ENCODE data around the gene SDK2. TPM values are rescaled to one million over a fixed set of nuclear protein-coding genes. Genes with fewer than 3 reads are reported as not detected.
A peak's percentile ranks its signal among the peaks of the same experiment; 100 is the strongest.
"Not testable (repeated sequence)": the region's sequence is repeated elsewhere in the genome, so short reads cannot be mapped to it uniquely, and the experiment has no call there.

The SDK2 gene
- polyA plus RNA-seq, 1 donor from 2014 or later = 3.3 TPM

DNA sequence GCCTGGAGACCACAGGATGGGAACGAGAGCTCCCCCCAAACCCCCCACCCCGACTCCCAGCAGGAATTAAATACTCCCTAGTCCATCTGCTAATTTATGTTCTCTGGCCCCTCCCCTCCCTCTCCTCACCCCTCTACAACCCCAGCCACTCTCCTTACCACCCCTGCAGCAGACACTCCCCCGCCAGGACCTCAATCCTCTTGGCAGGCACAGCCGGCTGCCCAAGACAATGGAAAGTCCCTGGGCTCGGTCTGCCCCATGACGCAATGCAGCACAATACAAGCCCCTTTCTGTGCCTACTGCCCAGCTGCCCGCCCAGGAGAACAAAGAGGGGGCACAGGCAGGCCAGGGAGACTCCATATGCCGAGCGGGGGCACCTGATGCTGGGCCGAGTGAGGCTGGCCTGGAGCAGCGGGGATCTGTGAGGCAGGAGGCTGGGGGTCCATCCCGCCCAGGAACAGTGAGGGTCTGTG lies 302.2 kb downstream of the SDK2 start:
- H3K36me3 Mint-ChIP-seq = peaks cover 3% of the 10 kb centered on the region
- peaks cover 3% of the 10 kb centered on the region for H3K27me3 Mint-ChIP-seq
- H3K4me3 Mint-ChIP-seq = no peak overlapping the region
- H3K4me1 Mint-ChIP-seq = peaks cover 0 to 2% (median 0%) of the 10 kb centered on the region in 3 donors
- no peaks in the 10 kb centered on the region for H3K9me3 Mint-ChIP-seq
- no peak overlapping the region for H3K27ac Mint-ChIP-seq

DNA sequence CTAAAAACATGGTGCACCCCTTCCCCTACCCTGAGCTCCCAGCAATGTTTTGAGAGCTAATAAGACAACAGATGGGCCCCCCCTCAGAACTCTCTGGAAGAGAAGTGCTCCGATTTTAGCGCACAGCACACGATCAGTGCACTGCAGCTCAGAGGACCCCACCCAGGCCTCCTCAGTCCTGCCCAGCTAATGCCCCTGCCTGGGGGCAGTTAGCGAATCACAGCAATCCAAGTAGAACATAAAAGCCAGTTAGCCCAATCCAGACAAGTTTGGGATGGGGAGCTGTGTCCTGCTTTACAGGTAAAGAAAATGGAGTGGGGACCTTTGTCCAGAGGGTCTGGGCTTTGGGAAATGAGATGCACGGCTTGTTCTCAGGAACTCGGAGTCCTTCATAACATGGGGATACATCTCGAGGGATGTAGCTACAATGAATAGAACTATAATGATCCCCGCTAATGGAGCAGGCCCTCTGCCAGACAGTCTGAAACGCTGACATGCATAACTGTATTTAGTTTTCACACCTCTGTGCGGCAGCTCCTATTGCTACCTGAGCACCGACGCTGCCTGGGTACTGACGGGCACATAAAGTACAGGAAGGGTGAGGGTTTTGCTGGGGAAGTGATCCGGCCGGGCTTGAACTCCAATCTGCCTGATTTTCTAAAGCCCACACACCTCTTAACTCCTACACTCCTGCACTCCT lies 302.7 kb downstream of the SDK2 start:
- no peaks in the 10 kb centered on the region for H3K9me3 Mint-ChIP-seq
- H3K4me3 Mint-ChIP-seq = no peak overlapping the region
- H3K27ac Mint-ChIP-seq = peak overlapping the region in 1 of 3 donors; percentile 59
- peaks cover 3% of the 10 kb centered on the region for H3K27me3 Mint-ChIP-seq
- peaks cover 3% of the 10 kb centered on the region for H3K36me3 Mint-ChIP-seq
- H3K4me1 Mint-ChIP-seq = peaks cover 0 to 2% (median 0%) of the 10 kb centered on the region in 3 donors

DNA sequence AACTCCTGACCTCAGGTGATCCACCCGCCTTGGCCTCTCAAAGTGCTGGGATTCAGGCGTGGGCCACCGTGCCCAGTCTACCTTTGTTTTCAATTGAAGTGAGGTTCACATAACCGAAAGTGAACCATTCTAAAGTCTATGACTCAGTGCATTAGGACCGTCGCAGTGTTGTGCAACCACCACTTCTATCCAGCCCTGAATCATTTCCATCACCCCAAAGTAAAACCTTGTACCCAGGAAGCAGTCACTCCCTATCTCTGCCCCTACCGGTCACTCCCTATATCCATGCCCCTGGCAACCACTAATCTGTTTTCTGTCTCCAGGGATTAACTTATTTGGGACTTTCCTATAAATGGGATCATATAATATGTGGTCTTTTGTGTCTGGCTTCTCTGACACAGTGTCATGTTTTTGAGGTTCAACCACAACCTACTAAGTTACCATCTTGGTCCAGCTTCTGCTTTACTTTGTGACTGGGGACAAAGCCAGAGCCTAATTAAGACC lies 304.1 kb downstream of the SDK2 start:
- Mint-ChIP-seq H3K36me3 (peaks cover 3% of the 10 kb centered on the region), H3K9me3 (no peaks in the 10 kb centered on the region), H3K4me1 (peaks cover 0 to 2% (median 0%) of the 10 kb centered on the region in 3 donors), H3K27ac (peak overlapping the region in 1 of 3 donors; percentile 31), H3K4me3 (no peak overlapping the region), H3K27me3 (peaks cover 3% of the 10 kb centered on the region)

- no peak overlapping the region for H3K27ac Mint-ChIP-seq
- peaks cover 3% of the 10 kb centered on the region for H3K36me3 Mint-ChIP-seq
- no peaks in the 10 kb centered on the region for H3K9me3 Mint-ChIP-seq
- H3K4me1 Mint-ChIP-seq = peaks cover 0 to 2% (median 0%) of the 10 kb centered on the region in 3 donors
- peak overlapping the region in 1 of 4 donors; percentile 43 for H3K4me3 Mint-ChIP-seq
- peaks cover 3% of the 10 kb centered on the region for H3K27me3 Mint-ChIP-seq
Observed at GRCh38 chr17:73338566-73339197, 305.6 kb downstream of the SDK2 start.

DNA sequence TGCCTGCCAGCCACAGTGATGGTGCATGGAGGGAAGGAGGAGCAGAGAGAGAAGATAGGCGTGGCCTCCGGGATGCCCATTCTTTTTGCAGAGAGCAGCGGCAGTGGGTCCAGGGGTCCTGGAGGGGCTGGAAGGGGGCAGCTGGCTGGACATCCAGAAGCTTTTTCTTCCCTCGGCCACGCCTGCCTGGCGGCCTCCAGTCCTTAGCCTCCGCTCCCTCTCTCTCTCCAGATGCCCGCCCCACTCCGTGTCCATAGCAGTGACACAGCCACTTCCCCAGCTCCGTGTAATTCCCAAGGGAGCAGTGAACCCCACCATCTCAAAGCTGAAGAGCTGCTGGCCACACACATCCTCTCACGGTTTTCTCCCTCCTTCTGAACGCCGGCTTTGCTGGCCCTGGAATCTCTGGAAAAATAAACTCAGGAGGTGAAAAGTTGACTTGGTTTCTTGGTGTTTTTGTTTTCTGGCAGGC lies 306.2 kb downstream of the SDK2 start:
- H3K4me3 Mint-ChIP-seq = no peak overlapping the region
- peaks cover 3% of the 10 kb centered on the region for H3K36me3 Mint-ChIP-seq
- H3K4me1 Mint-ChIP-seq = peaks cover 0 to 2% (median 0%) of the 10 kb centered on the region in 3 donors
- peaks cover 3% of the 10 kb centered on the region for H3K27me3 Mint-ChIP-seq
- H3K27ac Mint-ChIP-seq = peak overlapping the region in 1 of 3 donors; percentile 47
- H3K9me3 Mint-ChIP-seq = no peaks in the 10 kb centered on the region

- peaks cover 0 to 2% (median 0%) of the 10 kb centered on the region in 3 donors for H3K4me1 Mint-ChIP-seq
- no peak overlapping the region for H3K4me3 Mint-ChIP-seq
- H3K27ac Mint-ChIP-seq = no peak overlapping the region
- no peaks in the 10 kb centered on the region for H3K9me3 Mint-ChIP-seq
- peaks cover 3% of the 10 kb centered on the region for H3K36me3 Mint-ChIP-seq
- peaks cover 3% of the 10 kb centered on the region for H3K27me3 Mint-ChIP-seq
Observed at GRCh38 chr17:73337330-73337710, 306.9 kb downstream of the SDK2 start.

- Mint-ChIP-seq H3K27ac (no peak overlapping the region), H3K4me3 (no peak overlapping the region), H3K9me3 (no peaks in the 10 kb centered on the region), H3K36me3 (peaks cover 3% of the 10 kb centered on the region), H3K4me1 (peaks cover 0 to 2% (median 0%) of the 10 kb centered on the region in 3 donors), H3K27me3 (peaks cover 3% of the 10 kb centered on the region)
Observed at GRCh38 chr17:73336408-73337329, 307.6 kb downstream of the SDK2 start.

- no peaks in the 10 kb centered on the region for H3K9me3 Mint-ChIP-seq
- peaks cover 0 to 2% (median 0%) of the 10 kb centered on the region in 3 donors for H3K4me1 Mint-ChIP-seq
- peaks cover 3% of the 10 kb centered on the region for H3K36me3 Mint-ChIP-seq
- H3K27ac Mint-ChIP-seq = no peak overlapping the region
- no peak overlapping the region for H3K4me3 Mint-ChIP-seq
- H3K27me3 Mint-ChIP-seq = peaks cover 3% of the 10 kb centered on the region
Observed at GRCh38 chr17:73335591-73336407, 308.4 kb downstream of the SDK2 start.

DNA sequence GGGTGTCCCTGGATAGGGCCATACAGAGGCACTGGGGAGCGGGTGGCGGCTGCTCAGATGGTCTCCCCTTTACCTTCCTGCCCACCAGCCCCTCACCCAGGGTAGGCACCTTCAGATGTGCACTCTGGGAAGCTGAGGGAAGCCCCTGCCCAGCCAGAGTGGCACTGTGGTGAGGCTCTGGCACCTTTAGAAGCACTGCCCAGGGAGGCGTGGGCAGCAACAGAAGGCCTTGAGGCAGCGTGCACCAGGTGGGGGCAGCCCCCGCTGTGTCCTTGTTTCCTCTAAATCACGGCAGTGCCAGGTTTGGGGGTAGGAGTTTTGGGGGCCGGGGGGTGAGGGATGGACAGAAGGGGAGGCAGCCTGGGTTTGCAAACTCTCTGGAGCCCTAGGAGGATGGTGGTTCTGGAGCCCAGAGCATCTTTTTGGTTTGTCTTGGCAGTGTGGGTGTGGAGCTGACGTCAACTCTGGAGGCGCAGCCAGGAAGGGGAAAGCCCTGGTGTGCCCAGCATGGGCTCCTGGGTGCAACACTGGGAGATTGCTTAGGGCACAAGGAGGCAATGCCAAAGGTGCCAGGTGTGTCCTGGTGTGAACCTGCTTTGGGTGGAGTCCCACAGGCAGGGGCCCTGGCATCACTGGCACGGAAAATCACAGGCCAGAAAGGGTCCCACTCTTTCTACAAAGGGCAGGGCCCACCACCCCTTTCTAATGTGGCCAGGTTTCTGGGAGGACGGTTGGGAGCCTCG lies 309.3 kb downstream of the SDK2 start:
- peaks cover 0 to 2% (median 0%) of the 10 kb centered on the region in 3 donors for H3K4me1 Mint-ChIP-seq
- H3K36me3 Mint-ChIP-seq = peaks cover 3% of the 10 kb centered on the region
- H3K9me3 Mint-ChIP-seq = no peaks in the 10 kb centered on the region
- no peak overlapping the region for H3K4me3 Mint-ChIP-seq
- H3K27me3 Mint-ChIP-seq = peaks cover 3% of the 10 kb centered on the region
- H3K27ac Mint-ChIP-seq = no peak overlapping the region

DNA sequence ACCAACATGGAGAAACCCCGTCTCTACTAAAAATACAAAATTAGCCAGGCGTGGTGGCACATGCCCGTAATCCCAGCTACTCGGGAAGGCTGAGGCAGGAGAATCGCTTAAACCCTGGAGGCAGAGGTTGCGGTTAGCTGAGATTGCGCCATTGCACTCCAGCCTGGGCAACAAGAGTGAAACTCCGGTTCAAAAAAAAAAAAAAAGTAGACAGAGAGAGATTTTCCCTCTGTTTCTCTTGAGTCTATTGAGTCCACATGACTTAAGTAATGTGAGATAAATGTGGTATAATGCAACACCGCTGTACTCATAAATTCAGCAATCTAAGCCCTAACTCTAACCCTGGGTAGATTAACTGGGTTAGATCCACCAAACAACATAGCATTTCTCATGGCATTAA lies 310.8 kb downstream of the SDK2 start:
- H3K4me1 Mint-ChIP-seq = not testable (repeated sequence)

GRCh38 chr17:73331060-73331459 lies 313.2 kb downstream of the SDK2 start:
- H3K27me3 Mint-ChIP-seq = peaks cover 8% of the 10 kb centered on the region
- H3K4me3 Mint-ChIP-seq = no peak overlapping the region
- H3K9me3 Mint-ChIP-seq = no peaks in the 10 kb centered on the region
- H3K36me3 Mint-ChIP-seq = no peaks in the 10 kb centered on the region
- H3K4me1 Mint-ChIP-seq = peaks cover 0 to 1% (median 0%) of the 10 kb centered on the region in 3 donors
- no peak overlapping the region for H3K27ac Mint-ChIP-seq

More for the DNA sequence above, 310.8 kb downstream of the SDK2 start:
- not testable (repeated sequence) for H3K27ac Mint-ChIP-seq, H3K27me3 Mint-ChIP-seq, H3K9me3 Mint-ChIP-seq, H3K36me3 Mint-ChIP-seq, H3K4me3 Mint-ChIP-seq

- no peaks in the 10 kb centered on the region for H3K9me3 Mint-ChIP-seq
- H3K4me1 Mint-ChIP-seq = peaks cover 0 to 3% (median 0%) of the 10 kb centered on the region in 3 donors
- no peak overlapping the region for H3K4me3 Mint-ChIP-seq
- no peak overlapping the region for H3K27ac Mint-ChIP-seq
- peaks cover 8% of the 10 kb centered on the region for H3K27me3 Mint-ChIP-seq
- peaks cover 1% of the 10 kb centered on the region for H3K36me3 Mint-ChIP-seq
Observed at GRCh38 chr17:73327676-73328075, 316.6 kb downstream of the SDK2 start.

- H3K27ac Mint-ChIP-seq = no peak overlapping the region
- H3K9me3 Mint-ChIP-seq = peaks cover 0 to 2% (median 0%) of the 10 kb centered on the region in 3 donors
- H3K36me3 Mint-ChIP-seq = peaks cover 1% of the 10 kb centered on the region
- H3K4me3 Mint-ChIP-seq = no peak overlapping the region
- peaks cover 0 to 3% (median 0%) of the 10 kb centered on the region in 3 donors for H3K4me1 Mint-ChIP-seq
- H3K27me3 Mint-ChIP-seq = peaks cover 8% of the 10 kb centered on the region
Observed at GRCh38 chr17:73325527-73325842, 318.8 kb downstream of the SDK2 start.
